HepG2 (cell line): Measurements from ENCODE around the gene NRSN2. TPM values are rescaled to one million over a fixed set of nuclear protein-coding genes. Genes with fewer than 3 reads are reported as not detected.

Experiments used
- ATAC-seq: fragments of 200-7000 bp; cut with Tn5 transposase; 3 replicates; pipeline ENCODE4 v1.9.1; 2020; ENCODE audit warnings: mild to moderate bottlenecking, moderate library complexity
- BruUV-seq: library from RNA; stranded (reverse); fragments of 400-500 nt; replicated peaks from 2 replicates; lab custom pipeline; 2021; lab: Mats Ljungman, UMichigan
- CTCF ChIA-PET: fragments of 300-600 bp; formaldehyde crosslinking; extraction: SDS; loops from one replicate; lab custom pipeline; 2021; ENCODE audit warnings: low total read pairs, inconsistent platforms, low intra/inter-chr PET ratio; lab: Yijun Ruan, JAX
- POLR2A ChIA-PET: fragments of 350-600 bp; sonication (Branson Sonifier 250); formaldehyde crosslinking; loops from one replicate; lab custom pipeline; 2020; ENCODE audit warnings: antibody characterized with exemption, inconsistent platforms; lab: Yijun Ruan, JAX
- DNase-seq: peaks from one replicate; pipeline ENCODE4 v3.0.0-alpha.2; 2015; ENCODE audit warnings: low spot score
- FAIRE-seq: peaks from 3 replicates; lab custom pipeline; 2011; peaks lifted over from hg19 to GRCh38; lab: Jason Lieb, UNC
- H2AFZ ChIP-seq: one replicate; pipeline ENCODE4 v1.6.1; 2011; ENCODE audit warnings: low read length, inconsistent platforms
- H3K27ac ChIP-seq: fragments of 300-600 bp; 3 replicates; pipeline ENCODE4 v1.8.0; 2011; ENCODE audit warnings: mixed run types, mild to moderate bottlenecking, mixed read lengths, low read length, inconsistent platforms; ENCODE audit not compliant: insufficient read depth; ENCODE audit errors: extremely low read length
- H3K27me3 ChIP-seq, 2 experiments: fragments of 200-600 bp in 1 of 2; 2 replicates in 1 of 2; 3 replicates in 1 of 2; pipeline versions ENCODE4 v1.6.0 to v1.8.0; 2011; ENCODE audit warnings: low read length in 2 of 2, mild to moderate bottlenecking in 2 of 2, moderate library complexity in 2 of 2, inconsistent platforms in 1 of 2; ENCODE audit not compliant: insufficient read depth in 2 of 2, control insufficient read depth in 1 of 2
- H3K36me3 ChIP-seq, 2 experiments: fragments of 200-600 bp in 1 of 2; replicated peaks in 1 of 2; 2 replicates in 1 of 2; 3 replicates in 1 of 2; pipeline versions ENCODE4 v1.5.1 to v1.8.0; 2011; ENCODE audit warnings: low read length in 2 of 2, inconsistent platforms in 1 of 2; ENCODE audit not compliant: insufficient read depth in 2 of 2, control insufficient read depth in 1 of 2
- H3K4me1 ChIP-seq: 2 replicates; pipeline ENCODE4 v1.5.1; 2012; ENCODE audit warnings: low read length, inconsistent platforms; ENCODE audit not compliant: insufficient read depth
- H3K4me2 ChIP-seq: 2 replicates; pipeline ENCODE4 v1.6.0; 2011; ENCODE audit warnings: low read depth, low read length, inconsistent platforms
- H3K4me3 ChIP-seq, 3 experiments: fragments of 200-600 bp in 1 of 3; sonication (generic), shearing (Covaris generic) in 1 of 3; replicated peaks in 1 of 3; 2 replicates each; pipeline ENCODE4 v1.5.1; 2011 to 2016; ENCODE audit warnings: low read length in 3 of 3, inconsistent platforms in 2 of 3, low read depth in 2 of 3, mild to moderate bottlenecking in 2 of 3, control low read depth in 1 of 3, mixed read lengths in 1 of 3; ENCODE audit not compliant: insufficient read depth in 1 of 3
- H3K79me2 ChIP-seq: one replicate; pipeline ENCODE4 v1.6.1; 2011; ENCODE audit warnings: low read length, inconsistent platforms; ENCODE audit not compliant: insufficient read depth
- H3K9ac ChIP-seq: 2 replicates; pipeline ENCODE4 v1.6.0; 2011; ENCODE audit warnings: mild to moderate bottlenecking, low read depth, low read length, inconsistent platforms; ENCODE audit not compliant: insufficient read depth
- H3K9me3 ChIP-seq: 2 replicates; pipeline ENCODE4 v1.5.1; 2012; ENCODE audit warnings: mild to moderate bottlenecking, low read length
- H4K20me1 ChIP-seq: 2 replicates; pipeline ENCODE4 v1.6.0; 2011; ENCODE audit warnings: inconsistent platforms, mild to moderate bottlenecking, low read length, moderate library complexity; ENCODE audit not compliant: insufficient read depth
- EP300 ChIP-seq, 3 experiments: sonication (generic) in 1 of 3; formaldehyde crosslinking in 1 of 3; IDR thresholded peaks; 2 replicates each; pipeline versions ENCODE4 v1.5.1 to v1.6.1; 2011 to 2020; ENCODE audit warnings: low read depth in 2 of 3, low read length in 2 of 3, borderline replicate concordance in 1 of 3, improper control_type of control experiment in 1 of 3, mild to moderate bottlenecking in 1 of 3, missing genetic modification reagents in 1 of 3, moderate library complexity in 1 of 3
- HNRNPK ChIP-seq: fragments of 200-400 bp; formaldehyde crosslinking; IDR thresholded peaks from 2 replicates; pipeline ENCODE4 v1.6.1; 2018; ENCODE audit warnings: low read length, low read depth, moderate library complexity, mild to moderate bottlenecking; ENCODE audit not compliant: poor library complexity, severe bottlenecking
- NFE2 ChIP-seq: sonication (generic); formaldehyde crosslinking; IDR thresholded peaks from 2 replicates; pipeline ENCODE4 v1.4.0; 2020; ENCODE audit warnings: missing genetic modification reagents
- NPAS2 ChIP-seq: sonication (generic); formaldehyde crosslinking; IDR thresholded peaks from 2 replicates; pipeline ENCODE4 v1.8.0; 2022; ENCODE audit warnings: mild to moderate bottlenecking, missing genetic modification reagents, borderline replicate concordance
- RBAK ChIP-seq: sonication (generic); formaldehyde crosslinking; IDR thresholded peaks from 2 replicates; pipeline ENCODE4 v1.5.1; 2020; ENCODE audit warnings: mild to moderate bottlenecking, missing genetic modification reagents
- SP140L ChIP-seq: sonication (generic); formaldehyde crosslinking; IDR thresholded peaks from 2 replicates; pipeline ENCODE4 v1.4.0; 2020; ENCODE audit warnings: missing genetic modification reagents, borderline replicate concordance
- SP4 ChIP-seq: sonication (generic); formaldehyde crosslinking; IDR thresholded peaks from 2 replicates; pipeline ENCODE4 v1.8.1; 2023; ENCODE audit warnings: mild to moderate bottlenecking, missing genetic modification reagents
- ZFP1 ChIP-seq: IDR thresholded peaks from 2 replicates; pipeline ENCODE4 v1.6.1; 2016
- ZFX ChIP-seq: sonication (generic); formaldehyde crosslinking; IDR thresholded peaks from 2 replicates; pipeline ENCODE4 v1.4.0; 2020; ENCODE audit warnings: mild to moderate bottlenecking, low read depth, missing genetic modification reagents, moderate library complexity
- ZMYM4 ChIP-seq: sonication (generic); formaldehyde crosslinking; IDR thresholded peaks from 2 replicates; pipeline ENCODE4 v1.8.1; 2023; ENCODE audit warnings: mild to moderate bottlenecking, missing genetic modification reagents
- ZNF234 ChIP-seq: sonication (generic); formaldehyde crosslinking; conservative IDR thresholded peaks from 2 replicates; pipeline ENCODE4 v1.5.1; 2020; ENCODE audit warnings: mild to moderate bottlenecking, missing genetic modification reagents
- ZNF546 ChIP-seq: sonication (generic); formaldehyde crosslinking; conservative IDR thresholded peaks from 2 replicates; pipeline ENCODE4 v1.8.1; 2023; ENCODE audit warnings: mild to moderate bottlenecking, missing genetic modification reagents
- ZNF547 ChIP-seq: sonication (generic); formaldehyde crosslinking; IDR thresholded peaks from 2 replicates; pipeline ENCODE4 v1.5.1; 2020; ENCODE audit warnings: mild to moderate bottlenecking, missing genetic modification reagents
- ZUFSP ChIP-seq: sonication (generic); formaldehyde crosslinking; IDR thresholded peaks from 2 replicates; pipeline ENCODE4 v1.9.0; 2021; ENCODE audit warnings: missing genetic modification reagents, mild to moderate bottlenecking, borderline replicate concordance
- WGBS: methylation state at CpG from one replicate; pipeline ENCODE4 v1.1.6; 2017; ENCODE audit warnings: low lambda C conversion rate; 5-methylcytosine and 5-hydroxymethylcytosine counted together
- in situ Hi-C: cut with HindIII; loops from 2 replicates; pipeline ENCODE4 v1.10.0; 2017; ENCODE audit warnings: low pct_unique_long_range_greater_than_20kb; ENCODE audit not compliant: extremely low pct_ligation_motif_present
- intact Hi-C: fragments of 100-400 bp; cut with micrococcal nuclease; formaldehyde crosslinking; loops from one replicate; pipeline ENCODE4 v1.10.0; 2022; ENCODE audit not compliant: unreplicated experiment
- polyA plus RNA-seq, 8 experiments: library from polyadenylated mRNA; depleted of rRNA in 3 of 8; stranded (reverse) in 7 of 8; unstranded in 1 of 8; fragments of >200 nt; fragmentation: Illumina TruSeq in 4 of 8; extraction: Trizol in 4 of 8; gene quantifications; 2 replicates each; pipeline versions ENCODE4 v1.2.1 to v1.2.3, GENCODE V29; 2011 to 2016; ENCODE audit warnings: low read depth in 4 of 8, missing spikeins in 1 of 8, mixed read lengths in 1 of 8; ENCODE audit not compliant: insufficient read depth in 1 of 8
- total RNA-seq, 5 experiments: library from RNA; depleted of rRNA; stranded (reverse); fragments of >200 nt; fragmentation: Illumina TruSeq; extraction: Trizol; gene quantifications; 2 replicates each; pipeline ENCODE4 v1.2.3, GENCODE V29; 2016; ENCODE audit warnings: low read depth in 1 of 5
- TF ChIP-seq, protein P1 (sequence below): sonication (generic); formaldehyde crosslinking; IDR thresholded peaks from 2 replicates; pipeline ENCODE4 v1.4.0; 2020; ENCODE audit warnings: mild to moderate bottlenecking, missing genetic modification reagents

The NRSN2 gene
- total and polyA plus RNA-seq, 2 of the 13 experiments (the other 11 are each of a cell fraction or from before 2014, with no cell fraction given): 32.3 to 49.4 TPM

DNA sequence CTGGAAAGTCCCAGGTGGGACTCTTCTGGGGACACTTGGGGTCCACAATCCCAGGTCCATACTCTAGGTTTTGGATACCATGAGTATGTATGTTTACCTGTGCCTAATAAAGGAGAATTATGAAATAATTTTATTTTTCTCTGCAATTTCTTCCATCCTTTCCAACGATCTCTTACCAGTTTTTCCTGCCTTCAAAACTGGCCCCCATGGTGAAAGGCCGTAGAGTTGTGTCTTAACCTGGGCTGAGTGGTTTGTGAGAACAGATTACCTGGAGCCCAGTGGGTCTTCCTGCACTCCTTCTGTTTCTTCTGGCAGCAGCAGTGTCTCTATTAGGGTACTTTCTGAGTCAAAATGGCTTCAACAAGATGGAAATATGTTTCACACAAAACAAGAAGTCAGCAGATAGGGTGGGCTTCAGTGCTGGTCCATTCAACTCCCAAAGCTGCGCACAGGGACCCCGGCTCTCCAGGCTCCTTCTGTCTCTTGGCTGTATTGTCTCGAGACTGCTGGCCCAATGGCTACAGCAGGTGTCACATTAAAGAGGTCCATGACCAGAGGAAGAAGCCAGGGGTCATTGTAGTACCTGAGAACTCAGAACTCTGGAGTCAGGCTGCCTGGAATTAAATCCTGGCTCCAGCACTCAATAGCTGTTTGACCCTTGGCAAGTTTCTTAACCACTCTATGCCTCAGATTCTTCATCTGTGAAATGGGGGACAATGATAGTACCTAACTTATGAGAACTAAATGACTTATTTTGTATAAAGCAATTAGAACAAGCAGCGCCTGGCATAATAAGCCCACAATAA, 50.7 kb downstream of the NRSN2 start (continued):
- TF ChIP-seq, protein P1, sequence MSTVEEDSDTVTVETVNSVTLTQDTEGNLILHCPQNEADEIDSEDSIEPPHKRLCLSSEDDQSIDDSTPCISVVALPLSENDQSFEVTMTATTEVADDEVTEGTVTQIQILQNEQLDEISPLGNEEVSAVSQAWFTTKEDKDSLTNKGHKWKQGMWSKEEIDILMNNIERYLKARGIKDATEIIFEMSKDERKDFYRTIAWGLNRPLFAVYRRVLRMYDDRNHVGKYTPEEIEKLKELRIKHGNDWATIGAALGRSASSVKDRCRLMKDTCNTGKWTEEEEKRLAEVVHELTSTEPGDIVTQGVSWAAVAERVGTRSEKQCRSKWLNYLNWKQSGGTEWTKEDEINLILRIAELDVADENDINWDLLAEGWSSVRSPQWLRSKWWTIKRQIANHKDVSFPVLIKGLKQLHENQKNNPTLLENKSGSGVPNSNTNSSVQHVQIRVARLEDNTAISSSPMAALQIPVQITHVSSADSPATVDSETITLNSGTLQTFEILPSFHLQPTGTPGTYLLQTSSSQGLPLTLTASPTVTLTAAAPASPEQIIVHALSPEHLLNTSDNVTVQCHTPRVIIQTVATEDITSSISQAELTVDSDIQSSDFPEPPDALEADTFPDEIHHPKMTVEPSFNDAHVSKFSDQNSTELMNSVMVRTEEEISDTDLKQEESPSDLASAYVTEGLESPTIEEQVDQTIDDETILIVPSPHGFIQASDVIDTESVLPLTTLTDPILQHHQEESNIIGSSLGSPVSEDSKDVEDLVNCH (CRISPR knock-in tag): no peak
- no peak for TF ChIP-seq ZUFSP (CRISPR knock-in tag)
- no peak for TF ChIP-seq HNRNPK
- no peak for TF ChIP-seq ZNF234 (CRISPR knock-in tag)

- no TSS peak for BruUV-seq
- Histone ChIP-seq H3K27ac (peak overlapping the region; percentile 99), H3K4me3 (no peak overlapping the region), H3K4me1 (peaks cover 100% of the 10 kb centered on the region), H2AFZ (no peak overlapping the region), H3K36me3 (peaks cover 25 to 36% of the 10 kb centered on the region in 2 experiments), H3K27me3 (no peaks in the 10 kb centered on the region), H3K9me3 (no peaks in the 10 kb centered on the region), H3K4me2 (no peak overlapping the region), H3K79me2 (peaks cover 3% of the 10 kb centered on the region), H4K20me1 (no peaks in the 10 kb centered on the region), H3K9ac (peak overlapping the region; percentile 26; the same call in 1 of the 2 replicates)
- intact Hi-C loops: no loop called here
- ATAC-seq: no peak
- ChIA-PET CTCF (no interaction called here), POLR2A (interaction anchor here (0.7 to 29.0 kb wide), 6 partner anchors 1 to 111 kb away, joined by 3 to 1587 read pairs (median 480); partner anchors contain the start of genes NRSN2, RBCK1 and TRIB3)
- in situ Hi-C loops: no loop called here
- DNase-seq: no peak
- WGBS: 95% methylated on average over 9 of the region's 9 CpGs
- no peak for FAIRE-seq
- TF ChIP-seq ZFP1 (CRISPR knock-in tag) (no peak), ZMYM4 (CRISPR knock-in tag) (0 out of 2 replicates have a peak, but pooled peaks have one; percentile 23), SP140L (CRISPR knock-in tag) (no peak), ZNF547 (CRISPR knock-in tag) (0 out of 2 replicates have a peak, but pooled peaks have one; percentile 24), EP300 (IDR thresholded peaks at IDR 0.05; ENCODE audit: low read depth in 2 of 2, low read length in 2 of 2) (no peak), EP300 (CRISPR knock-in tag; IDR thresholded peaks at IDR 0.05; ENCODE audit: borderline replicate concordance) (peak; percentile 14; the same call in 1 of the 2 replicates), ZNF546 (0 out of 2 replicates have a peak, but pooled peaks have one; percentile 16), SP4 (peak; percentile 54; the same call in 1 of the 2 replicates), ZFX (0 out of 2 replicates have a peak, but pooled peaks have one; percentile 11), RBAK (CRISPR knock-in tag) (peak; percentile 93), NPAS2 (CRISPR knock-in tag) (0 out of 2 replicates have a peak, but pooled peaks have one; percentile 59), NFE2 (CRISPR knock-in tag) (no peak)
Measured at GRCh38 chr20:399182-399707, 52.3 kb downstream of the NRSN2 start.
